ENCODE data around the gene PDE6B.
"Not testable (repeated sequence)": the region's sequence is repeated elsewhere in the genome, so short reads cannot be mapped to it uniquely, and the experiment has no call there.

The PDE6B gene

DNA sequence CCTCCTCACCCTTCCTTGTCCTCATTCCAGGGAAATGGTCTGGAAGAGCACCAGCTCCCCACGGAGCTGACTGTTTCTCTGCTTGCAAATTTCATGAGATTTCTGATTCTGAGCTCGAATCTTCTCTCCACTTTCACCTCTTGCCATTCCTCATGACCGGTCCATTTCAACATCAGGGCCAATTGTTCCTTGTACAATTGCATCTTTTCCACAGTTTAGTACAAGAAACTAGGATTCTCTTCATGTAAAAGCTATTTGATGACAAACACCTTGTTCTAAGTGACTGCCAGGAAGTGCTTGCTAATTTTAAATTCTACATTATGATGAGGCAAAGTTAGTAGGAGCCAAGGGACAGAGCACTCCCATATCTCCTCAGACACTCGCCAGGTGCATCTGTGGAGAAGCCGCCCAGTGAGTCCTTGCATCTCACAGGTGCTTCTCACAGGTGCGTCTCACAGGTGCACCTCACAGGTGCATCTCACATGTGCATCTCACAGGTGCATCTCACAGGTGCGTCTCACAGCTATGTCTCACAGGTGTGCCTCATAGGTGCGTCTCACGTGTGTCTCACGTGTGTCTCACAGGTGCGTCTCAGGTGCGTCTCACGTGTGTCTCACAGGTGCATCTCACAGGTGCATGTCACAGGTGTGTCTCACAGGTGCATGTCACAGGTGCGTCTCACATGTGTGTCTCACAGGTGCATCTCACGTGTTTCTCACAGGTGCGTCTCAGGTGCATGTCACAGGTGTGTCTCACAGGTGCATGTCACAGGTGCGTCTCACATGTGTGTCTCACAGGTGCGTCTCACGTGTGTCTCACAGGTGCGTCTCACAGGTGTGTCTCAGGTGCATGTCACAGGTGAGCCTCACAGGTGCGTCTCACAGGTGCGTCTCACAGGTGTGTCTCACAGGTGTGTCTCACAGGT, 3.0 kb upstream of the PDE6B start:
- no peak for DNase-seq (ENCODE audit: low spot score)

GRCh38 chr4:622996-623913, 2.1 kb upstream of the PDE6B start:
- DNase-seq (ENCODE audit: low spot score) = no peak

- DNase-seq (ENCODE audit: low spot score) = no peak
Measured at GRCh38 chr4:623914-624566, 1.3 kb upstream of the PDE6B start.

GRCh38 chr4:625631-626161, 323 bp downstream of the PDE6B start:
- DNase-seq (ENCODE audit: low spot score) = no peak

DNA sequence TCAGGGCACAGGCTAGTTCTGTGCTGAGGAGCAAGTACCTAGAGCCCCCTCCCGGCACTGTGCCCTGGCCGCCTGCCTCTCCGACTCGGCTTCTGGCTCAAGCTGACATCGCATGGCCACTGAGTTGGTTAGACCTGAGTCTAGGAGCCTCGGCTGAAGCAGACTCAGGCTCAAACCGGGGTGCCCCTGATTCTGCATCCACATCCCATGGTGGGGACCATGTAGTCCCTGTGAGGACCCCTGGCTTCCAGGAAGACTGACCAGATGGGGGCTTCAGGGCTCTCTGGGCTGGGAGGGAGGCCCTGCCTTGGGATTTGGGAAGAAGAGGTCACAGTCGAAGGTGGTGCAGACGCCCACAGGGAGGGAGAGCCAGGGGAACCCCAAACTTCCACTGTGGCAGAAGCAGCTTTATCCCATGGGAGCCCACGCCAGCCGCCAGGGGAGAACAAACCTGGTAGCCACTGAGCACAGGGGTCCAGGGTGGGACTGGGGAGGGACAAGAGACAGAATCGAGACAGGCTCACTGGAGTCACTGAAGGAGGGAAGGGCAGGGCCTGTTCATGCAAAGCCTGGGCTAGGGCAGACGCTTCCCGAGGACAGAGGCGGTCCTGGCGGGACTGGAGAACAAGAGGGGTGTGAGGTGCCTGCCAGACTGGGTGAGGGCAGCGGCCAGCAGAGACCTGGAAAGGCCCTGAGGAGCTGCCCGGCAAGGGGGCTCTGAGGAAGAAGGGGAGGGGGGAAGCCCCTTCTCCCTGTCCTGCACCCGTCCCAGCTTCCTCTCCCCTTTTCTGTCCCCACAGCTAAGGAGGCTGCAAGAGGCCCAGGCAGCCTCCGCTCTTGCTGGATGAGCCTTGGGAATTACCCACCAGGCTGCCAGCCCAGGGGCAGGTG, 1.1 kb downstream of the PDE6B start:
- DNase-seq (ENCODE audit: low spot score) = no peak

DNA sequence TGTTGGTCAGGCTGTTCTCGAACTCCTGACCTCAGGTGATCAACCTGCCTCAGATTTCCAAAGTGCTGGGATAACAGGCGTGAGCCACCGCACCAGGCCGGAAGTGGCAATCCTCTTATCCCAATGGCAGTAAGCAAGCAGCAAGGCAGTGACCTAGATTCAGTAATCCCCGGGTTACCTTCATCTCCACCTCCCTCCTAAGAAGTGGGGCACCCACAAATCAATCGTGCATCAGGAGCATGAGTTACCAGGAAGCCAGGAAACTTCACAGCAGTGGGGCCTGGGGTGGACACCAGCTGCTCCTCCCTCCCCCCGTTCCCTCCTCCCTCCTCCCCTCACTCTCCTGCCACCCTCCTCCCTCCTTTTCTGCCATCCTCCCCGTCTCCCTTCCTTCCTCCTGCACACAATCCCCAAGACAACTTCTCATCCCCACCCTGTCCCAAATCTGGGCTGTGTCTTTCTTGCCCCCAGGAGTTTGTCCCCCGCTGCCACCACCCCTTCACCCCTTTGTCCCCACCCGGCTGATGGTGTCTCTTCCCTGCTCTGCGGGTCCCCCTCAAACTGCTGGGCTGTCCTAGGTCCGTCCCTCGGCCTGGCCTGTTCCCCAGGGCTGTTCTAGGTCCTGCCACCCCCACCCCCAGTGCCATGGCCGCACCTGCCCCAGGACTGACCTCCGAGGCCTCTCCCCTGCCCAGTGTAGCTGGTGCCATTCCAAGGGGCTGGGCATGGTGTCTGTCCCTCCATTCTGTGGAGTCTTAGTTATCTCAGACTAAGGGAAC, 2.2 kb downstream of the PDE6B start:
- DNase-seq (ENCODE audit: low spot score) = no peak

DNA sequence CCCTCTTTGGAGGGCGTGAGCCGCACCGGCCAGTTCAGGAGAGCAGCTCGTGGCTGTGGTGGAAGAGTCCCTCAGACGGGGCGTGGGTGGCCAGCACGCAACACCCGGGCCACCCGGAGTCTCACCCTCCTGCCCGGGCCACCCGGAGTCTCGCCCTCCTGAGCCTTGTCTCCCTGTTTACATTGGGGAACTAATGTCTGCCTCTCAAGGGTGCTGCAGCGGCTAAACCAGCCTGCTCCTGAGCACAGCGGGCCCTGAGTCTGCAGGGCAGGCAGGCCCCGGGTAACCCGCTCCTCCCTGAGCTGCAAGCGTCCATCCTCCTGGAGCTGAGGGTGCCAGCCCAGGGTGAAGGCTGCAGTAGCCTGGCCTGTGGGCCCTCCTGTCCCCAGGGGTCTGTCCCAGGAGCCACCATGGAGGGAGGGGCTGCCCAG, 3.0 kb downstream of the PDE6B start:
- no peak for DNase-seq (ENCODE audit: low spot score)

- no peak for DNase-seq (ENCODE audit: low spot score)
Measured at GRCh38 chr4:628821-629635, 3.7 kb downstream of the PDE6B start.

- DNase-seq (ENCODE audit: low spot score) = no peak
Measured at GRCh38 chr4:629636-629914, 4.2 kb downstream of the PDE6B start.

- DNase-seq (ENCODE audit: low spot score) = no peak
Measured at GRCh38 chr4:629915-630641, 4.7 kb downstream of the PDE6B start.

- DNase-seq (ENCODE audit: low spot score) = no peak
Measured at GRCh38 chr4:630656-631055, 5.3 kb downstream of the PDE6B start.

GRCh38 chr4:632196-632790, 6.9 kb downstream of the PDE6B start:
- no peak for DNase-seq (ENCODE audit: low spot score)

- no peak for DNase-seq (ENCODE audit: low spot score)
Measured at GRCh38 chr4:632926-633325, 7.6 kb downstream of the PDE6B start.

DNA sequence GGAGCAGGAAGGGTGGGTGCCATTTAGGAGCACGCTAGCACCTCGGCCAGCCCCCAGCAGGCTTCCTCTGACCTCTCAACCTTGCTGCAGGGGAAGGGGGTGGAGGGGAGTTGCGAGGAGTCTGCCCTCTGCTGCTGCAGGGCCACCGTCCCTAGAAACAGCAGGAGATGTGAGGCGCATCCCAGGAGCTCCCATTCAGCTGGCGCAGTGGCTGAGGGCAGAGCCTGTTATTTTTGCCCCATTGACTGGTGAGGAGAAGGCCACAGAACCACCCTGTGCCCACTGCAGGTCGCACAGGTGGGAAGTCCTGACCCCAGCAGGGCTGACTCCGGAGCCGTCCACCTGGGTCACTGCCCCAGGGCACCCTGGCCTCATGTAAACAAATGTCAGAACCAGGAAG, 8.0 kb downstream of the PDE6B start:
- DNase-seq (ENCODE audit: low spot score) = no peak

DNA sequence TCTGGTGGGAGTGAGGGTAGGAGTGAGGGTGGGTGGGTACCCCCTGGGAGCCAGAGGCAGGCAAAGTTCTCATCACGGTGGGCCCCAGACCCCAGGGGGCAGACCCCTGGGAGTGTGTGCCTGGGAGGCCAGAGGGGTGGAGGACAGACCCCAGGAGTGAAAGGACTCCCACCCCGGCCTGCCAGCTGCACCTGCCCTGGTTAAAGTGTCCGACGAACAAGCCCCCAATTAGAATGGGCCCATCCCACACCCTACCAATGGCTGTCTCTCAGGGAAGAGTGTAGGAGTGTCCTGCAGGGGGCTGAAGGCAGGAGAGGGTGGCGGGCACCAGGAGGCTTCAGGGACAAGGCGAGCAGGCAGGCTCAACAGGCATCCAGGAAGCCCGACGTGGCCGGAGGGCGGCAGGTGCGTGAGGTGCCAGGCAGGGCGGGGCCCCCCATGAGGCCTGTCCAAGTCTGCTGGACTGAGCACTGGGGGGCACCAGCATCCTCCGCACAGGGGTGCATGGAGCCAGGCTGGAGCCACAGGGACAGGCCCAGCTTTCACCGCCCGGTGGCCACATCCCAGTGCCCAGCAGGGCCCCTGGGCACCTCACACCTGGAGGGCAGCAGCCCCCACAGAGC, 8.7 kb downstream of the PDE6B start:
- DNase-seq (ENCODE audit: low spot score) = no peak

DNA sequence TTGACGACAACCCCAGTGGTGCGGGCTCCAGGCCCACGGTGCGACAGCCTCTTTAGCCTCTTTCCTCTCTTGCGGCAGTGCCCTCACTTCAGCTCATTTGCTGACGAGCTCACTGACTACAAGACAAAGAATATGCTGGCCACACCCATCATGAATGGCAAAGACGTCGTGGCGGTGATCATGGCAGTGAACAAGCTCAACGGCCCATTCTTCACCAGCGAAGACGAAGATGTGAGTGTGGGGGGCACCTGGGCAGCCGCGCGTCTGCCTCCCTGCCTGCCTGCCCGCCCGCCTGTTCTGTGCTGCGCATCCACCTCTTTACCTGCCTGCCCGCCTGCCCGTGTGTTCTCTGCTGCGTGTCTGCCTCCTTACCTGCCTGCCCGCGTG, 9.2 kb downstream of the PDE6B start:
- DNase-seq (ENCODE audit: low spot score) = no peak

DNA sequence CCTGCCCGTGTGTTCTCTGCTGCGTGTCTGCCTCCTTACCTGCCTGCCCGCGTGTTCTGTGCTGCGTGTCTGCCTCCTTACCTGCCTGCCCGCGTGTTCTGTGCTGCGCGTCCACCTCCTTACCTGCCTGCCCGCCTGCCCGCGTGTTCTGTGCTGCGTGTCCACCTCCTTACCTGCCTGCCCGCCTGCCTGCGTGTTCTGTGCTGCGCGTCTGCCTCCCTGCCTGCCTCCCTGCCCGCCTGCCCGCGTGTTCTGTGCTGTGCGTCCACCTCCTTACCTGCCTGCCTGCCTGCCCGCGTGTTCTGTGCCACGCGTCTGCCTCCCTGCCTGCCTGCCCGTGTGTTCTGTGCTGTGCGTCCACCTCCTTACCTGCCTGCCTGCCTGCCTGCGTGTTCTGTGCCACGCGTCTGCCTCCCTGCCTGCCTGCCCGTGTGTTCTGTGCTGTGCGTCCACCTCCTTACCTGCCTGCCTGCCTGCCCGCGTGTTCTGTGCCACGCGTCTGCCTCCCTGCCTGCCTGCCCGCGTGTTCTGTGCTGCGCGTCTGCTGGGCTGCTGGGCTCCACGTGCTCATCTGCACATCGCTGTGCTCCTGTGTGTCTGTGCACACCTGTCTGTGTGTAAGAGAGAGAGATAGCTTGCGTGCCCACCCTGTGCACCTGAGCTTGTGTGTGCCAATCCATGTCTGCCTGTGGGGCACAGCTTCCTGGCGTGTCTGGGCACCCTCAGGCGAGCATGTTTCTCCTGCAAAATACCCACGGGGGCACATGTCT, 9.9 kb downstream of the PDE6B start:
- DNase-seq (ENCODE audit: low spot score) = not testable (repeated sequence)
